Uterus (tissue), 2 donors: ENCODE data around the gene FREM1.

Experiments used
- POLR2A ChIP-seq, 2 donors: fragments of 450-650 bp; IDR thresholded peaks; one replicate each; pipeline ENCODE4 v1.6.1; 2016; ENCODE audit warnings: antibody characterized with exemption in 2 of 2, mild to moderate bottlenecking in 1 of 2, moderate library complexity in 1 of 2
- TF ChIP-seq, protein P1 (sequence below), 4 experiments: fragments of 200-600 bp in 2 of 4; fragments of 450-650 bp in 2 of 4; sonication (generic) in 2 of 4; IDR thresholded peaks; one replicate each; pipeline ENCODE4 v1.5.1; 2016 to 2019; ENCODE audit warnings: antibody characterized with exemption in 4 of 4, mild to moderate bottlenecking in 2 of 4, moderate library complexity in 1 of 4

DNA sequence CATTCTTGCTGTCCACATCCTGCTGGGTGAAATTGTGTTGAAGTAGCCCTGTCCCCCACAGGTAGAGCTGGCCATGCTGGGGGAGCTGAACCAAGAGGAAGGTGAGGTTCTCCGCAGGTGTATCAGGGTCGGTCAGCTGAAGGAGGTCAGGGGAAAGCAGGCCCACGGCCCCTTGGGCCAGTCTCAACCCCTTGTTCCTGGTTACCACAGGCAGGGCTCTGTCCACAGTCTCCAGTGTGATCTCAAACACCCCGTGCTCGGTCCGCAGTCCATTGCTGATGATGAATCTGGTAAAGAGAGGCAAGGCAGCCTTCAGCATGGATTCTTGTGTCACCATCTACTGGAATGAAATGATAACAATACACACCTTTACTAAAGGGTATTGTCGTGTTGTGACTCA is 134.3 kb downstream of the FREM1 start:
- TF ChIP-seq POLR2A (IDR thresholded peaks at IDR 0.05), result no peak
- TF ChIP-seq, protein P1, sequence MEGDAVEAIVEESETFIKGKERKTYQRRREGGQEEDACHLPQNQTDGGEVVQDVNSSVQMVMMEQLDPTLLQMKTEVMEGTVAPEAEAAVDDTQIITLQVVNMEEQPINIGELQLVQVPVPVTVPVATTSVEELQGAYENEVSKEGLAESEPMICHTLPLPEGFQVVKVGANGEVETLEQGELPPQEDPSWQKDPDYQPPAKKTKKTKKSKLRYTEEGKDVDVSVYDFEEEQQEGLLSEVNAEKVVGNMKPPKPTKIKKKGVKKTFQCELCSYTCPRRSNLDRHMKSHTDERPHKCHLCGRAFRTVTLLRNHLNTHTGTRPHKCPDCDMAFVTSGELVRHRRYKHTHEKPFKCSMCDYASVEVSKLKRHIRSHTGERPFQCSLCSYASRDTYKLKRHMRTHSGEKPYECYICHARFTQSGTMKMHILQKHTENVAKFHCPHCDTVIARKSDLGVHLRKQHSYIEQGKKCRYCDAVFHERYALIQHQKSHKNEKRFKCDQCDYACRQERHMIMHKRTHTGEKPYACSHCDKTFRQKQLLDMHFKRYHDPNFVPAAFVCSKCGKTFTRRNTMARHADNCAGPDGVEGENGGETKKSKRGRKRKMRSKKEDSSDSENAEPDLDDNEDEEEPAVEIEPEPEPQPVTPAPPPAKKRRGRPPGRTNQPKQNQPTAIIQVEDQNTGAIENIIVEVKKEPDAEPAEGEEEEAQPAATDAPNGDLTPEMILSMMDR (IDR thresholded peaks at IDR 0.05), result no peak
